ENCODE measurements around the gene REXO2.

The REXO2 gene

DNA sequence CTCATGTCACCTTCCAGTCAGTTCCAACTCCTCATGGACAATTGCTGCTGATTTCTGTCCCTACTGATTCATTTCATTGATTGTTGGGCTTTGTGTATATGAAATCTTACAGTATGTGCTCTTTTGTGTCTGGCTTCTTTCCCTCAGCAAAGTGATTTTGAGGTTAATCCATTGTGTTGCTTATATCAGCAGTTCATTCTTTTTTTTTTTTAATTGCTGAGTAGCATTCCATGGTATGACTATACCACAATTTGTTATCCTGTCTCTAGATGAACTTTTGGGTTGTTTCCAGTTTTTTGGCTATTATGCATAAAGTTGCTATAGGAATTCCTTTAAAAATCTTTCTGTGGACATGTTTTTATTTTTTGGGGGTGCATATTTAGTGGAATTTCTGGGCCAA, 60.5 kb downstream of the REXO2 start:
- in situ Hi-C loops (cut with HindIII; ENCODE audit: low pct_ligation_motif_present, low pct_unique_long_range_greater_than_20kb, low sequenced_read_pairs): no loop called here

More for the DNA sequence above, 60.5 kb downstream of the REXO2 start:
- DNase-seq: no peak
